ENCODE data around the gene PRICKLE3.

The PRICKLE3 gene, protein sequence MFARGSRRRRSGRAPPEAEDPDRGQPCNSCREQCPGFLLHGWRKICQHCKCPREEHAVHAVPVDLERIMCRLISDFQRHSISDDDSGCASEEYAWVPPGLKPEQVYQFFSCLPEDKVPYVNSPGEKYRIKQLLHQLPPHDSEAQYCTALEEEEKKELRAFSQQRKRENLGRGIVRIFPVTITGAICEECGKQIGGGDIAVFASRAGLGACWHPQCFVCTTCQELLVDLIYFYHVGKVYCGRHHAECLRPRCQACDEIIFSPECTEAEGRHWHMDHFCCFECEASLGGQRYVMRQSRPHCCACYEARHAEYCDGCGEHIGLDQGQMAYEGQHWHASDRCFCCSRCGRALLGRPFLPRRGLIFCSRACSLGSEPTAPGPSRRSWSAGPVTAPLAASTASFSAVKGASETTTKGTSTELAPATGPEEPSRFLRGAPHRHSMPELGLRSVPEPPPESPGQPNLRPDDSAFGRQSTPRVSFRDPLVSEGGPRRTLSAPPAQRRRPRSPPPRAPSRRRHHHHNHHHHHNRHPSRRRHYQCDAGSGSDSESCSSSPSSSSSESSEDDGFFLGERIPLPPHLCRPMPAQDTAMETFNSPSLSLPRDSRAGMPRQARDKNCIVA

DNA sequence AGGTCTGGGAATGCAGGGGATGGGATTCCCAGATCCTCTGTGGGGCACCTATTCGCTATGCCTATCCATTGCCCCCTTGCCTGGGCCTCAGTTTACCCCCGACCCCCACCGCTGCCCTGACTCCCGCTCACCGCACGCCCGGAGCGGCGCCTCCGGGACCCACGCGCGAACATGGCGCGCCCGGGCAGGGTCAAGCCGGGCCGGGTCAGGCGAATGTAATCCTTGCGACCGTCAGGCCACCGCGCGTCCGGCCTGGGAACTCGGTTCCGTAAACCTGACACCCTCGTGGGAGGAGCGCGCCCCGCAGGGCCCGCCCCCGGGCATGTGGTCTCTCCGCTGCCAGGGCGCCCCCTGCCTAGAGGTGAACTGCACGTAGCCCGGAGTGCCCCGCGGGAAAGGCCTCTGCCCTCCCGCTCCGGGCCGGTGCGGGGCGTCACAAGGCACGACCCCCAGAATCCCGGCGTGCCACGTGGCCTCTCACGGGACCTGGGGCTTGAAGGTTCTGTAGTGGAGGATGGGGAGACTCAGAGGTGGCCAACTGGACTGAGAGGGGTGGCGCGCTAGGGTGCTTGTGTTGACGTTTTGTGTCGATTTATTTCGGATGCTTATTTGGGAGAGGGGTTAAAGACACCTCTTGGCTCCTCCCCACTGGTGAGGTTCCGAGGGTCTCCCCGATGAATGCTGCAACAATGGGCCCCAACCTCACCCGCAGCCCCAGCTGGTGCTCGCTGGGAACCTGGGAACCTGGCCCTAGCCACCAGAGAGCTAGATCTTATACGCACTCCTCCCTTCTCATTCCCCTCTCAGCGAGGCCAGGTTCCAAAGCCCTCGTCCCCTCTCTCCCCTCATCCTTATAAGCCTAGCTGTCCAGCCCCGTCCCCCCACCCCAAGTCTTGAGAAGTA lies at the start of gene PRICKLE3:
TSS of gene PRICKLE3 (minus strand) at position 249 of the 903 bp plus-strand sequence. CDS start at position 173, 76 bp downstream.
- DNase-seq (ENCODE audit: low read depth in 2 of 2), result no peak

DNA sequence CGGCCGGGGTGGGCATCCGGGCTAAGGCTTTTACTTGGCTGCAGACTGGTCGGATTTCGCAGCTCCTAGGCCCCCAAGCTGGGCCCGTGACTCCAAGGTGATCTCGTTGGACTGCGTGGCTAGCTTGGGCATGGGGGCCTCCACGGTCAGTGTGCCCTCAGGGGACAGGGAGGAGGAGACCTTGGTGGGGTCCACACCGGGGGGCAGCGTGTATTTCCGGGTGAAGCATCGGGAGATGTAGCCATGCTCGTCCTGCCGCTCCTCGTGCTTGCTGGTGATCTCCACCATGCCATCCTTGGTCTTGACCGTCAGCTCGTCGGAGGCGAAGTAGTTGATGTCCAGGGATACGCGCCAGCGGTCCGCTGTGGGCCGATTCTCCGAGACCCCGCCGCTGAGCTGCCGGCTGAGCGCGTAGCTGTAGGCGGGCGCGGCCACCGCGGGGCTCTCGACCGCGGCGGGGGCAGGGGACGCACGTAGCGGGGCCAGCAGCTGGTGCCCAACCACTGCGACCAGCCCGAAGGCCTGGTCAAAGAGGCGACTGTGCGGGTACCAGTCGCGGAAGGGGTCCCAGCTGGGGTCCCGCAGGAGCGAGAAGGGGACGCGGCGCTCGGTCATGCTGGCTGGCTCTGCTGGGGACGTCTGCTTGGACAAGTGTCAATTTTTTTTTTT lies 47.8 kb upstream of the PRICKLE3 start:
- DNase-seq (ENCODE audit: low read depth in 2 of 2), result no peak

DNA sequence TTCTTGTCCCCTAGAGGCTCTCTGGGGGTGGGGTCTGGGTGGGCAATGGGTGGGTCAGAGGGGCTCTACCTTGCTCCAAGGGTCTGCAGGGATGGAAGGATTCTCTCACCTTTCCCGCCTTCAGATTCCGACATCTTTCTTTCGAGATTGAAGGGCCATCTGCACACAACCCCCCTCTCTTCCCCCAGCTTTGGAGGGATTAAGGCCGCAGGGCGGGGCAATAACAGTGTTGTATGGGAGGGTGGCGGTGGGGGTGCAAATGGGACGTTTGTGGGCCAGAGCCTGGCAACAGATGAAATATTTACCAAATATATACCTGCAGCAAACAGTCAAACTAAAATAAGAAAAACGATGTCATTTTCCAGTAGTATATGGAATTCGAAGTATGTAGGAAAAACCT lies 47.0 kb upstream of the PRICKLE3 start, which contains the start of gene CACNA1F:
TSS of gene CACNA1F (minus strand) at position 165 of the 400 bp plus-strand sequence. CDS start at position 134, 31 bp downstream.
- no peak for DNase-seq (ENCODE audit: low read depth in 2 of 2)

DNA sequence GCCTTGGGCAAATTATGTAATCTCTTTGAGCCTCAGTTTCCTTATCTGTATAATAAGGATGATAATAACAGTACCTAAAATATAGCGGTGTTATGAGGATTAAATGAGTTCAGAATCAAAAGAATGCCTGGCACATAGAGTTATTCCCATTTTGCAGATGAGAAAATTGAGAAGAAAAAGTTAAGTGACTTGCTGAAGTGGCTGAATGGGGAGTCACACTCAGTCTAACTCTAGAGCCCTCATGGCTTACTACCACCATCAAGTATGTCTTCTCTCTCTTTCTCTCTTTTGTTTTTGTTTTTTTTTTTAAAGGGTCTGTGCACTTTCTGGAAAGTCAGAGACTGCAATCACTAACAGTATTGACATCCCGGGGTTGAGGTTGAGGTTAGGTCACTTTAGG lies 46.4 kb upstream of the PRICKLE3 start:
- no peak for DNase-seq (ENCODE audit: low read depth in 2 of 2)

DNA sequence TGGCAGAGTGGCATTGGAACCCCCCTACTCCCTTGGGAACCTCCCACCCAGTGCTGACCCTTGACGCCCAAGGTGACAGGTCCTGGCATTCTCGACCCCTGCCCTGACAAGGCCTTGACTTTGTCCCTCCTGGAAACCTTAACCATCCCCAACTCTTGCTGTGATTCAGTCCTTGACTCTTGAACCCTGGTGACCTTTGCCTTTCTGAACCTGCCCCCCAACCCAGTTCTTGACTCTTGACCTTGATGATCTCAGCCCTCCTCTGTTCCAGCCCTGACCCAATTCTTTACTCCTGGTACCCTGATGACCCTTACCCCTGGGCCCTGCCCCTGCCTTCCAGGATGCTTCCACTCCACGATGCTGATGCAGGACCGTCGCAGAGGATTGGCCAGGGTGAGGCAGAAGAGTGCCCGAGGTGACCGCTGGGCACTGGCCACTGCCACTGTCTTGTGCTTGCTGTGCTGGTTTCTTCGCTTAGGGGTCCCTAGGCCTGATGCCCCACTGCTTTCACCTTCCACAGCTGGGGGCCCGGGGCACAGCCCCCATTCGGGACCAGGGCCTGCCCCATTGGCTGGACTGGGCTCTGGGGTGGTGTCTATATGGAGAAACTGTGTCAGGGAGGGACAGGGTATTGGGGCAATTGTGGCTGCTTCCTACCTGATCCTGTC lies 45.3 kb upstream of the PRICKLE3 start:
- no peak for DNase-seq (ENCODE audit: low read depth in 2 of 2)

DNA sequence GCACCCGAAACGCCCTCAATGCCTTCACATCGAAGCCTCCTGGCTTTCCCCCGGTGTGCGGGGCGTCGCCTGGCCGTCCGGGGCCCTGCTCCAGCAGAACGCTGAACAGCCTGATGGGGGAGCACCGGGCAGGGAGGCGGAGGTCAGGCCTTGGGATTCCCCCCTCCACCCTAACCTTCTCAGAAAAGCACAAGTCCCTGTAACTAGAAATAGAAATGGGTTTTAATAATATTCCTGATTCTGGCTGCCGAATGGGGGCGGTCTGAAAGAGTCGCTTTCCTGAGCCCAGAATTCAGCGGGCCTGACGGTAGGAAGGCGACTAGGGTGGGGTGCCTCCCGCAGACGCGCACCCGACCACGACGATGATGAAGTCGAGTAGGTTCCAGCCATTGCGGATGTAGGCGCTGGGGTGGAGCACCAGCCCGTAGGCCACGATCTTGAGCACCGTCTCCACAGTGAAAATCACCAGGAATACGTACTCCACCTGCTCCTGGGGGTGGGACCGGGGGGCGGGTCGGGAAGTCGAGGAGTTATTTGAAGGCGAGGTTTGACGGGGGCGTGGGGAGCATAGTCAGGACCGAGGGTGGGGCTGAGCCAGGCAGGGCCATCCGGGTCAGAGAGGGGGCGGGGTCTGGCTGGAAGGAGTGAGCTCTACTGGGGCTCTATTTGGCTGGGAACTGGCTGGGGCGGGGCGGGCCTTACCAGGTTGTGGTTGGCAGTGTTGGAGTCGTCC lies 44.5 kb upstream of the PRICKLE3 start:
- DNase-seq (ENCODE audit: low read depth in 2 of 2), result no peak

DNA sequence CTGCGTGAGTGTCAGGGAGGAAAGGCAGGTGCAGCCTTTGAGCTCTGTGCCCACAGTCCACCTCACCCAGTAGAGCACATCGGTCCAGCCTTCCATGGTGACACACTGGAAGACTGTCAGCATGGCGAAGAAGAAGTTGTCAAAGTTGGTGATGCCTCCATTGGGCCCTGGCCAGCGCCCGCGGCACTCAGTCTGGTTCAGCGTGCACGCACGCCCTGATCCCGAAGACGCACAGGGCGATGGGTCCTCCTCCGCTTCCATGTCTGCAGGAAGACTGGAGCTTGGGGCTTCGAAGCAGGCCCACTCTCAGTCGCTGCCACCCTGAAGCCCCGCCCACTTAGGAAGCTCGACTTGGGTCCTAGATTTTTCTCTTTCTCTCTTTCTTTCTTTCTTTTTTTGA lies 42.0 kb upstream of the PRICKLE3 start:
- no peak for DNase-seq (ENCODE audit: low read depth in 2 of 2)

DNA sequence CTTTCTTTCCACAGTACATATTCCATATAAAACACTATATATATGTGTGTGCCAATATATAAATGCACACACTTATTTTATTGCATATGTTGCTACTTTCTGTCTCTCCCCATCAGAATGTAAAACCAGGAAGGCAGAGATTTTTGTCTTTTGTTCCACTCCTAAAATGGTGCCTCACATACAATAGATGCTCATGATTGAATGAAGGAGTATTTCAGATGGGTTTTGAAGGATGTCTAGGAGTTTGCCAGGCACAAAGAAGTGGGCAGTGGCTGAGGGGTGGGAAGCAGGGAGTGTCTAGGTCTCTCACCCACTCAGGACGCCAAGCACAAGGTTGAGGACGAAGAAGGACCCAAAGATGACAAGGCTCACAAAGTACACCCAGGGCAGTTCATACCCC lies 41.6 kb upstream of the PRICKLE3 start:
- no peak for DNase-seq (ENCODE audit: low read depth in 2 of 2)

DNA sequence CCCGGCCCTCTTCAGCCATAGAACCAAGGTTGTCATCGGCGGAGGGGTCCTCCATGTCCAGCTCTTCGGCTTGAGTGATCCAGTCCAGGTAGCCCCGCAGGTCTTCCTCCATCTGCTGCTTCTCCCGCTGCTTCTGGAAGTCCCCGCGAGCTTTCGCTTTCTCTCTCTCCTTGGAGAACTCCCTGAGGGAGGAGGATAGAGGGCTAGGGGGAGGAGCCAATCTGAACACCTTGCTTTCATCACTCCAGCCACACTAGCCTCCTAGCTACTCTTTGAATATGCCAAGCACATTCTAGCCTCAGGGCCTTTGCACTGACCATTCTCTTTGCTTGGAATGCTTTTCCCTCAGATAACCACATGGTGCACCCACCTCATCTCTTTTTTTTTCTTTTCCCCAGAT lies 40.8 kb upstream of the PRICKLE3 start:
- no peak for DNase-seq (ENCODE audit: low read depth in 2 of 2)

DNA sequence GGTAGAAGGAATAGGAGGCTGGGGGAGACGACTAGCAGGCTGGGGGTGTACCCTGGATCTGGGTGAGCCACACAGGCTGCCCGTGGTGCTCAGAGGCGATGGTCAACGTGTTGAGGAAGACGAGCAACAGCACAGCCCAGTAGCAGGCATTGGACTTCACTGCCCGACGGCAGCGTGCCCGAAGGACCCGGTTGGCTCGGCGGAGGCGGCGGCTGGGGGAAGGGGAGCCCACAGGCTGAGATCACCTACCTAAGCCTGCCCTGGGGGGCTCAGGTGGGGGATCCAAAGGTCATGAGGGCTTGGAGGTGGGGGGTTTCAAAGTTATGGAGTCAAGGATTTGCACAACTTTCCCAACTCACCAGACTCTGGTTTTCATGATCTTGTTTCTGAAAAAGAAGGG lies 39.7 kb upstream of the PRICKLE3 start:
- no peak for DNase-seq (ENCODE audit: low read depth in 2 of 2)

DNA sequence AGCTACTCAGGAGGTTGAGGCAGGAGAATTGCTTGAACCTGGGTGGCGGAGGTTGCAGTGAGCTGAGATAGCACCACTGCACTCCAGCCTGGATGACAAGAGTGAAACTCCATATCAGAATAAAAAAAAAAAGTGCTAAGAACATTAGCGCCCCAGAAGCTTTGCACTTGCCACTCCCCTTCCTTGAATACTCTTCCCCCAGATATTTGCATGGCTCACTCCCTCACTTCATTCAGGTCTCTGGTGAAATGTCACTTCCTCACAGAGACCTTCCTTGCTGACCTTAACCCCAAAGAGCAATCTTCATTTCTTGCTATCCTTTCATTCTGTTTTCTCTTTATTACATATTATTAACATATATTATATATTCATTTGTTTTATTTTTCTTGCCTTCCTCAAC lies 35.7 kb upstream of the PRICKLE3 start:
- no peak for DNase-seq (ENCODE audit: low read depth in 2 of 2)

DNA sequence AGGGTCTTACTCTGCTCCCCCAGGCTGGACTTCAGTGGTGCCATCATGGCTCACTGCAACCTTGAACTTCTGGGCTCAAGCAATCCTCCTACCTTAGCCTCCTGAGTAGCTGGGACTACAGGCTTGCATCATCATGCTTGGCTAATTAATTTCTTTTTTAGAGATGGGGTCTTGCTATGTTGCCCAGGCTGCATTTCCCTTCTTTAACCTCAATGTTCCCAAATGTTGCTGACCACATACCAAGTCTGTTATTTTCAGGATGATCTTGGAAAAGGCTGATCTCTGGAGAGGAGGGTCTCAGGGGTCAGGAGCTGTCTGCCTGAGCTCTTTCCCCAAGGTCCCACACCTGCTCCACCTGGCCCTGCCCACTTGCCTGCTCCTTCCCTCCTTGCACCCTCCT lies 33.9 kb upstream of the PRICKLE3 start:
- no peak for DNase-seq (ENCODE audit: low read depth in 2 of 2)

DNA sequence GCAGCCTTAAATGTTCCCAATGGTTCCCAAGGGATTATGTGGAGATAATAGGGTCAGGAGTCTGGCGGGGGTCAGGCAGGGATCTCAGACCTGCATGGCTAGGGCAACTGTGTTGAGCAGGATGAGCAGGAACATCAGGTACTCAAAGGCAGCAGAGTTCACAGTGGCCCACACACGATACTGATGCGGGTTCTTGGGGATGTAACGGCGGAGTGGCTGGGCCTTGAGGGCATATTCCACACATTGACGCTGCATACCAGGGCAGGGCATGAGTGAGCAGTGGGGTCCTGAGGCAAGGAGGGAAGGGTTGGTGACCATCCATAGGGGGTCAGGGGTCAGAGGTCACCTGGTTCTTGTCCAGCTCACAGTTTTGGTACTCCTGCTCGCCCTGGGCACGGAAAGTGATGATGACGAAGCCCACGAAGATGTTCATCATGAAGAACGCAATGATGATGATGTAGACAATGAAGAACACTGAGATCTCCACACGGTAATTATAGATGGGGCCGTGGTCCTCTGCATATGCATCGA lies 28.9 kb upstream of the PRICKLE3 start:
- DNase-seq (ENCODE audit: low read depth in 2 of 2), result no peak

DNA sequence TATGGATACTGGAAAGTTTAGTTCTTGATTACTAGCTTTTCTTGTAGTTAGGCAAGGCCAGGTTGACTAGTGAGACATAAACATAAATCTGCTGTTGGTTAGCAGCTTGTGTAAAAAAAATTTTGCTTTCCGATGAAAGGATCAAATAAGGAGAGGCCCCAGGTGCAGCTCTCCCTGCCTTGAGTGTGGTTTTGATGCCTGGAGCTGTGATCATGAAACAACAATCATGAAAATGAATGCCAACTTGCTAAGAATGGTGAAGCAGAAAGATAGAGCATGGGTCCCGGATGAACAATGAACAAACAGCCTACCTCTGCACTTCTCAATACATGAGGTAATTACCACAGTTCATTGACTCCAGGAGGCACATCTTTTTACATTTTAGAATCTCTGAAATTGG lies 28.2 kb upstream of the PRICKLE3 start:
- DNase-seq (ENCODE audit: low read depth in 2 of 2), result no peak

DNA sequence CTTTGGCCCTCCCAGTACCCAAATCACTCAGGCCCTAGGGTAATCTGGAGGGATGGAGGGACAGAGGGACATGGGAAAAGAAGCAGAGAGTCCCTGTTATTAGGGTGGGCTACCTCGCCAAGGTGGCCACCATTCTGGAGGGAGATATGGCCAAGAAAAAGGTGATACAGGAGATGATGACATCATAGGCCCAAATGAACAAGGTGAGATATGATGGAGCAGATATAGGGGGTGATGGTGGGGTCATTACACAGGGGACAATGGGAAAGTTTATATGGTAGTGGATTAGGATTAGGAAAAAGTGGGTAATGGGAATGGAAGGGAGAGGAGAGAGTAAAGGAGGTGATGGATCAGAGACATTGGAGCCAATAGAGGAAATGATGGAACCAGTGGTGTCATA lies 26.7 kb upstream of the PRICKLE3 start:
- no peak for DNase-seq (ENCODE audit: low read depth in 2 of 2)

DNA sequence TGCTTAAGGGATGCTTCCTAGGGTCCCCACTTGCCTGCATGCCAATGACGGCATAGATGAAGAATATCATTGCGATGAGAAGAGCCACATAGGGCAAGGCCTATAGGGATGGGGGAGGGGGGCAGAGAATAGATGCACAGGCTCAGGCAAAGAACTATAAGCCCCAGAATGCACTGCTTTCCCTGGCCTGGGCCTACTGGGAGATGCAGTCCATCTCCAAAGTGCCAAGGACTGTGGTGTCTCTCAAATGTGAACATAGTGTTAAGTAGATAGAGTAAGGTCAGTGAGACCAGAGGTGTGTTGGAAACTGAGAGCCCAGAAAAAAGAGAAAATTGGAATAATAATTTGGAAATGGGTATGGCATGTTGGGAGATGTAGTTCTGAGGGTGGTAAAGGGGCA lies 26.0 kb upstream of the PRICKLE3 start:
- no peak for DNase-seq (ENCODE audit: low read depth in 2 of 2)

DNA sequence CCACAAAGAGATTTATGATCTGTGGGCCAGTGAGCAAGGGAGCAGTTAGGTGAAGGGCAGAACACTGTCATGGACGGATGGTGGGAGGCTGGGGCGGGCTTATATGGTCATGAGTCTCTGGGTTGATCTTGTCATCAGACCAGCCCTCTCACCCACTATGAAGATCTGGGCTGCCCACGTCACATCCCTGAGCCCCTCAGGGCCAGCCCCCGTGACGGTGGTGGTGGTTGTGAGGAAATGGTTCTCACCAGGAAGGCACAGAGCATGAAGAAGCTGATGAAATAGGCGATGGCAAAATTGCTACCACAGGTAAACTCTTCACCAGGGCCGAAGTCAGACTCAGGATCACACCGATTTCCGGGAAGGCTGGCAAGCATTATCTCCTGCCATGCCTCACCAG lies 24.9 kb upstream of the PRICKLE3 start:
- no peak for DNase-seq (ENCODE audit: low read depth in 2 of 2)

DNA sequence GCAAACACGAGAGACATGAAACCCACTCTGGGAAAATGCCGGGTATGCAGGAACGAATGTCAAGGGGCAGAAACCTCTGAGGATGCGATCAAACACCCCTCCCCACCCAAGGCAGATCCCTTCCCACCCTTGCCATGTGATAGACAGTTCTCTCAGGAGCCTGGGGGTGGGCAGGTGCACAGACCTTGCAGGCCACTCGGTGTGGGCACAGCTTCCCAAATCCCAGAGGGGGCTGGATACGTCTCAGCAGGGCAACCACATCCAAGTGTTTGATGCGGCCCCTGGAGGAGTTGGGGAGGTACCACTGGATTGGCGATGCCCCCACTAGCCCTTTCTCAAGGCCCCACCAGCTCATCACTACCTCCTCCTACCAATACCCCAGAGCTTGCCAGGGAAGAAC lies 24.2 kb upstream of the PRICKLE3 start:
- DNase-seq (ENCODE audit: low read depth in 2 of 2), result no peak

DNA sequence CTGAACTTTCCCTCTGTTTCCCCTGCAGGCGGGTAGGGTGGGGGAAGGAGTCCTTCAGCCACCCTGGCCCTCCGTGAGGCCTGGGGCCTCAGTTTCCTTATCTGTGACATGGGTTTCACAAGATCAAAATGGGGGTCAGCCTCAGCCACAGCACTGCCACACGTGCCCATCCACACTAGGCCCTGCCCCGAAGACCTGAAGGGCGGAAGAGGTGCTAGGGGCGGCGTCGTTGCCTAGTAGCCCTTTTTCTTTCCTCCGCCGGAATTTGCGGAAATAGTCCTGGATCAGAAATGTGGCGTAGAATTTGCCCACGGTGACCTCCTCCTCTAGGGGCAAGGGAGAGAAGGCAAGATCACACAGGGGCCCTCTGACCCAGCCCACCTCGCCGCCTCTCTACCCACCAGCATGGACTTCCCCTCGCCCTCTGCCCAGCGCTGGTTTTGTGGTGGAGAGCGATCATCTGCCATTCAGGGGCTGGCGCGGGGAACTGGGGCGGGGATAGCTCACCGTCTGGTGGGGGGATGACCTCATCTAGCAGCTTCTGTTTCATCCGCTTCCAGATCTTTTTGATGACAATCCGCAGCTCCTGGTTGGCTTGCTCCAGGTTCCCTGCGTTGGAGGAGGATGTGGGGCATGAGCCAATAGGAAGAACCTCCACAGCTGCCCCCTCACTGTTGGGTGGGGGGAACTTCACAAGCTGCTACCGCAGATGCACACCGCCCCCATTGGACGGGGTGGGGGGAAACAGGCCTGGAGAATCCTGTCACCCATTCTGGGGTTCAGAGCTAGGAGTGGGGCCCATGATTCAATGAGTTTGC lies 23.5 kb upstream of the PRICKLE3 start:
- DNase-seq (ENCODE audit: low read depth in 2 of 2), result no peak

Data from fibroblast of skin of left biceps (primary cell).